ENCODE results near the gene ARL4A.

ARL4A gene

DNA sequence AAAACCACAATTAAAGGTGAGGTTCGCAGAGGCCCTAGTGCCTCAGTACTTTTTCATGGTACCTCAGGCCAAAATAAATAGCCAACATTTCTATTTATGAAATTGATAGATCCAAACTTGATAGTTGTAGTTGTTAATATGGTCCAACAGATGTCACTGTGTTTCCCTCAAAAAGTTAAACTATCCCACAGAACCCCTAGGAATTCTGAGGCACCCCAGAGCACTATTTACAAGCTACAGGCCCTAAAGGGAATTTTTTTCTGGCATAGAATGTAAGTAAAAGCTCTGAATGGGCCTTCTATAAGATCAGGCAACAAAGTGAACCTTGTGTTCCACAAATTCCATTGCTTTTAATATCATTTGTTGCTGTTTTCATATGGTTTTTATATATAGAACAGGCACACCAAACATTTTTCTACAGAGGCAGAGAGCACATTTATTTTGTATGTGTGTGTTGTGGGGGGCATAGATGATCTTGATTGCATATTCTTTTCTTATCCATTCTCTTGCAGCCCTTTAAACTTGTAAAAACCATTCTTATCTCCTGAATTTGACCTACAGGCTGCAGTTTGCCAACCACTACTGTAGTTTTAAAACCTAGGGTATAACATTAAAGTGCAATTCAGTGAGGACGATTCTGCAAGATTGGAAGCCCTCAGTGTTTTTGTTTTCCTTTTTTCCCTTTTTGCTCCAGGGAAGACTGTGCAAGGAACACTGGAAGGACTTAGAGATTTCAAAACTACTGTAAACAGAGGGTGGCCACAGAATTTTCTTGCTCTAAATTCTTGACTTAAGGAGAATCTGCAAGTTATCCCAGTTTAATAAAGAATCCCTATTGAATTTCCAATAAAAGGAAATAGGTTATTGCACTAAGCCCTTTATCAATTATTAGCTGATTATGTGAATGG lies 3.5 kb upstream of the ARL4A start:
- Histone ChIP-seq H3K27me3 (ENCODE audit: insufficient read depth, poor library complexity, severe bottlenecking) (no peaks in the 10 kb centered on the region), H3K4me3 (ENCODE audit: severe bottlenecking) (no peak overlapping the region), H3K36me3 (ENCODE audit: low read depth) (peaks cover 3% of the 10 kb centered on the region), H3K9me3 (ENCODE audit: severe bottlenecking) (no peaks in the 10 kb centered on the region), H3K4me1 (ENCODE audit: insufficient read depth, poor library complexity, severe bottlenecking) (no peaks in the 10 kb centered on the region), H3K27ac (ENCODE audit: poor library complexity, severe bottlenecking) (no peak overlapping the region)
- TF ChIP-seq, protein P1, sequence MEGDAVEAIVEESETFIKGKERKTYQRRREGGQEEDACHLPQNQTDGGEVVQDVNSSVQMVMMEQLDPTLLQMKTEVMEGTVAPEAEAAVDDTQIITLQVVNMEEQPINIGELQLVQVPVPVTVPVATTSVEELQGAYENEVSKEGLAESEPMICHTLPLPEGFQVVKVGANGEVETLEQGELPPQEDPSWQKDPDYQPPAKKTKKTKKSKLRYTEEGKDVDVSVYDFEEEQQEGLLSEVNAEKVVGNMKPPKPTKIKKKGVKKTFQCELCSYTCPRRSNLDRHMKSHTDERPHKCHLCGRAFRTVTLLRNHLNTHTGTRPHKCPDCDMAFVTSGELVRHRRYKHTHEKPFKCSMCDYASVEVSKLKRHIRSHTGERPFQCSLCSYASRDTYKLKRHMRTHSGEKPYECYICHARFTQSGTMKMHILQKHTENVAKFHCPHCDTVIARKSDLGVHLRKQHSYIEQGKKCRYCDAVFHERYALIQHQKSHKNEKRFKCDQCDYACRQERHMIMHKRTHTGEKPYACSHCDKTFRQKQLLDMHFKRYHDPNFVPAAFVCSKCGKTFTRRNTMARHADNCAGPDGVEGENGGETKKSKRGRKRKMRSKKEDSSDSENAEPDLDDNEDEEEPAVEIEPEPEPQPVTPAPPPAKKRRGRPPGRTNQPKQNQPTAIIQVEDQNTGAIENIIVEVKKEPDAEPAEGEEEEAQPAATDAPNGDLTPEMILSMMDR (IDR thresholded peaks at IDR 0.05; ENCODE audit: poor library complexity, severe bottlenecking) = peak; percentile 74
- no peak for DNase-seq (ENCODE audit: low spot score)
- no peak for ATAC-seq (ENCODE audit: low read depth)

DNA sequence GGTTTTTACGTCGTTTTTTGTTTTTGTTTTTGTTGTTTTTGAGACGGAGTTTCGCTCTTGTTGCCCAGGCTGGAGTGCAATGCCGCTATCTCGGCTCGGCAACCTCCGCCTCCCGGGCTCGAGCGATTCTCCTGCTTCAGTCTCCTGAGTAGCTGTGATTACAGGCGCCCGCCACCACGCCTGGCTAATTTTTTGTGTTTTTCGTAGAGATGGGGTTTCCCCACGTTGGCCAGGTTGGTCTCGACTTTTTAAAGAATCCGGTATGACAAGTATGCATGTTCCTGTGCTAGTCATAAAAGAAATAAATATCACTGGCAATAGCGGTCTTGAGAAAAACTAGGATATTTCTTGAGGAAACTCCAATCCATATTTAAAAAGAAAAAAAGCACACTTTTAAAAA lies 2.7 kb upstream of the ARL4A start:
- TF ChIP-seq, protein P1 (IDR thresholded peaks at IDR 0.05; ENCODE audit: poor library complexity, severe bottlenecking) = no peak
- no peak for ATAC-seq (ENCODE audit: low read depth)
- Histone ChIP-seq H3K4me1 (ENCODE audit: insufficient read depth, poor library complexity, severe bottlenecking) (no peaks in the 10 kb centered on the region), H3K4me3 (ENCODE audit: severe bottlenecking) (no peak overlapping the region), H3K27me3 (ENCODE audit: insufficient read depth, poor library complexity, severe bottlenecking) (no peaks in the 10 kb centered on the region), H3K27ac (ENCODE audit: poor library complexity, severe bottlenecking) (no peak overlapping the region), H3K9me3 (ENCODE audit: severe bottlenecking) (no peaks in the 10 kb centered on the region), H3K36me3 (ENCODE audit: low read depth) (peaks cover 11% of the 10 kb centered on the region)
- DNase-seq (ENCODE audit: low spot score) = no peak

DNA sequence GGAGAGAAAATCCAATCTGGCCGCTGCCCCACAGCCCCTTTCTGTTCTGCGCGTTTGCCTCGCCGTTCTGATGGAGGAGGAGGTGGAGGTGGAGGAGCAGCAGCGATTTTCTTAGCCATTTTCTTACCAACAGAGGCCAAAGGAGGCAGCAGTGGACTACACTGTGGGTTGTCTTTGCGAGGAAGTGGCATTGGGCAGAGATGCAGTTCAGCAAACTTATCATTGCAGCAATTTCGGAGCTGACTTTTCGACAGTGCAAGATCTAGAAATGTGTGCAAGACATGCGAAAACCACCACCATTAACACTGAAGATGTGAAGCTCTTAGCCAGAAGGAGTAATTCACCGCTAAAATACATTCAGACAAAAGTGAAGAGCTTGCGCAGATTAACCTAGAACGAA lies 1.9 kb upstream of the ARL4A start:
- no peak for ATAC-seq (ENCODE audit: low read depth)
- no peak overlapping the region for H3K4me3 ChIP-seq (ENCODE audit: severe bottlenecking)
- TF ChIP-seq, protein P1 (IDR thresholded peaks at IDR 0.05; ENCODE audit: poor library complexity, severe bottlenecking) = no peak
- H3K27me3 ChIP-seq (ENCODE audit: insufficient read depth, poor library complexity, severe bottlenecking) = no peaks in the 10 kb centered on the region
- peaks cover 14% of the 10 kb centered on the region for H3K36me3 ChIP-seq (ENCODE audit: low read depth)
- H3K9me3 ChIP-seq (ENCODE audit: severe bottlenecking) = no peaks in the 10 kb centered on the region
- DNase-seq (ENCODE audit: low spot score) = no peak
- no peaks in the 10 kb centered on the region for H3K4me1 ChIP-seq (ENCODE audit: insufficient read depth, poor library complexity, severe bottlenecking)
- H3K27ac ChIP-seq (ENCODE audit: poor library complexity, severe bottlenecking) = peak overlapping the region; percentile 76

DNA sequence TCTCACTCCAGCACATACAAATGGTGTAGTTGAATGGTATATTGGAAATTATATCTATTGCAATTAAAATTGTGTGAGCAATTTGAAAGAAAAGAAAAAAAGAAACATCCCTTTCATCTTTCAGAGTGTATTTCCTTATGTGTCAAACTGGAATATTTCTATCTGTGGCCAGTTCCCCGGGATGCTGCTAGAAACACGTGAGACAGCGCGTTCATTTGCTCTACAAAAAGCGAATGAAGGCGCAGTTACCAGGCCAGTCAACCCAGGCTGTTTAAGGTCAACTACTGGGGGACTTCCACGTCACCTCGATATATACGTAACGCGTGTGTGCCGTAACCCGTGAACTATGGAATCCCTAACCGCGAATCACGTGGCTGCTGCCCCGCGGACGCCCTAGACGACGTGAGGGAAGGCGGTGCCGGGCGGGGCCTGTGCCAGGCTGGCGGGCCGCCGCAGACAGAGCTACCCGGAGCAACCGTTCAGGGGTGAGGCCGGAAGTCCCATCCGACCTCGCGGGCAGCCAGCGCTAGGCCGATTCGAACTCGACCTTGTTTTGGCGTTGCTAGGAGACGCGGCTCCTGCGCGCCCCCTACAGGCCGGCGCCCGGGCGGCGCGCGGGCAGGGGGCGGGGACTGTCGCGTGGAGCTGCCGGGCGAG lies 1.1 kb upstream of the ARL4A start:
- DNase-seq (ENCODE audit: low spot score) (peak; percentile 95), ATAC-seq (ENCODE audit: low read depth) (peak; percentile 76)
- TF ChIP-seq, protein P1 (IDR thresholded peaks at IDR 0.05; ENCODE audit: poor library complexity, severe bottlenecking) = peak; percentile 95
- Histone ChIP-seq H3K4me1 (ENCODE audit: insufficient read depth, poor library complexity, severe bottlenecking) (peaks cover 4% of the 10 kb centered on the region), H3K27ac (ENCODE audit: poor library complexity, severe bottlenecking) (peak overlapping the region; percentile 76), H3K4me3 (ENCODE audit: severe bottlenecking) (peak overlapping the region; percentile 55), H3K9me3 (ENCODE audit: severe bottlenecking) (no peaks in the 10 kb centered on the region), H3K36me3 (ENCODE audit: low read depth) (peaks cover 14% of the 10 kb centered on the region), H3K27me3 (ENCODE audit: insufficient read depth, poor library complexity, severe bottlenecking) (no peaks in the 10 kb centered on the region)

Data from RWPE2 (cell line).